Effector CD8-positive, alpha-beta T cell (primary cell): ENCODE data around the gene CLEC16A.

Experiments
- DNase-seq: peaks from one replicate; lab custom pipeline; 2025; lab: John Stamatoyannopoulos, UW

The CLEC16A gene

GRCh38 chr16:10988879-10989278 is 44.5 kb downstream of the CLEC16A start:
- no peak for DNase-seq

GRCh38 chr16:10989559-10989958 is 45.2 kb downstream of the CLEC16A start:
- DNase-seq: no peak

GRCh38 chr16:10990378-10990777 is 46.0 kb downstream of the CLEC16A start:
- DNase-seq: no peak

GRCh38 chr16:10992112-10992511 is 47.7 kb downstream of the CLEC16A start:
- DNase-seq: no peak

- no peak for DNase-seq
Measured at GRCh38 chr16:10992797-10993196, 48.4 kb downstream of the CLEC16A start.

GRCh38 chr16:10993649-10994048 is 49.3 kb downstream of the CLEC16A start:
- no peak for DNase-seq

- DNase-seq: no peak
Measured at GRCh38 chr16:10994571-10994970, 50.2 kb downstream of the CLEC16A start.

GRCh38 chr16:10995565-10995964 is 51.2 kb downstream of the CLEC16A start:
- no peak for DNase-seq

- DNase-seq: no peak
Measured at GRCh38 chr16:10997485-10997884, 53.1 kb downstream of the CLEC16A start.

- DNase-seq: no peak
Measured at GRCh38 chr16:10999300-10999699, 54.9 kb downstream of the CLEC16A start.

- DNase-seq: no peak
Measured at GRCh38 chr16:11001611-11002010, 57.2 kb downstream of the CLEC16A start.

GRCh38 chr16:11003141-11003540 is 58.8 kb downstream of the CLEC16A start:
- DNase-seq: no peak

- DNase-seq: no peak
Measured at GRCh38 chr16:11004351-11004750, 60.0 kb downstream of the CLEC16A start.

- DNase-seq: no peak
Measured at GRCh38 chr16:11004973-11005610, 60.7 kb downstream of the CLEC16A start.

GRCh38 chr16:11005611-11005975 is 61.2 kb downstream of the CLEC16A start:
- no peak for DNase-seq

GRCh38 chr16:11006656-11007055 is 62.3 kb downstream of the CLEC16A start:
- no peak for DNase-seq

GRCh38 chr16:11007714-11008280 is 63.4 kb downstream of the CLEC16A start:
- no peak for DNase-seq

- no peak for DNase-seq
Measured at GRCh38 chr16:11009027-11009755, 64.8 kb downstream of the CLEC16A start.

GRCh38 chr16:11010575-11011221 is 66.3 kb downstream of the CLEC16A start:
- no peak for DNase-seq

GRCh38 chr16:11011326-11011725 is 67.0 kb downstream of the CLEC16A start:
- DNase-seq: no peak

- DNase-seq: no peak
Measured at GRCh38 chr16:11012841-11013240, 68.5 kb downstream of the CLEC16A start.

GRCh38 chr16:11014136-11014535 is 69.8 kb downstream of the CLEC16A start:
- DNase-seq: no peak

- DNase-seq: no peak
Measured at GRCh38 chr16:11015076-11015475, 70.7 kb downstream of the CLEC16A start.
